Uterus (tissue), 4 donors: Measurements from ENCODE around the gene ADAMTS12. TPM values are rescaled to one million over a fixed set of nuclear protein-coding genes. Genes with fewer than 3 reads are reported as not detected.

ENCODE experiments used
- DNase-seq, 2 donors: peaks; one replicate each; pipeline ENCODE4 v3.0.0-alpha.2; 2019 to 2020
- H3K27ac ChIP-seq, 2 donors: fragments of 200-600 bp; sonication (generic); 1 replicate in 1 of 2; 2 replicates in 1 of 2; pipeline ENCODE4 v1.5.1; 2016 to 2018
- H3K27me3 ChIP-seq, 2 donors: fragments of 200-600 bp; sonication (generic); one replicate each; pipeline ENCODE4 v1.5.1; 2018 to 2019; ENCODE audit warnings: control low read depth in 1 of 2
- H3K36me3 ChIP-seq, 2 donors: fragments of 200-600 bp; sonication (generic); one replicate each; pipeline ENCODE4 v1.5.1; 2019; ENCODE audit warnings: control low read depth in 1 of 2
- H3K4me1 ChIP-seq, 2 donors: fragments of 200-600 bp; sonication (generic); one replicate each; pipeline ENCODE4 v1.5.1; 2018 to 2019; ENCODE audit warnings: control low read depth in 1 of 2
- H3K4me3 ChIP-seq, 2 donors: fragments of 200-600 bp; sonication (generic); 1 replicate in 1 of 2; 2 replicates in 1 of 2; pipeline ENCODE4 v1.5.1; 2018 to 2019; ENCODE audit warnings: mild to moderate bottlenecking in 1 of 2
- H3K9me3 ChIP-seq, 2 donors: fragments of 200-600 bp; sonication (generic); one replicate each; pipeline ENCODE4 v1.5.1; 2019; ENCODE audit warnings: control low read depth in 1 of 2
- POLR2A ChIP-seq, 2 donors: fragments of 450-650 bp; IDR thresholded peaks; one replicate each; pipeline ENCODE4 v1.6.1; 2016; ENCODE audit warnings: antibody characterized with exemption in 2 of 2, mild to moderate bottlenecking in 1 of 2, moderate library complexity in 1 of 2
- intact Hi-C: fragments of 100-400 bp; cut with DNase I; formaldehyde crosslinking; loops from one replicate; pipeline ENCODE4 v1.15.1; 2023; ENCODE audit warnings: low total_unique reads
- total RNA-seq, 4 donors: library from RNA; depleted of rRNA in 3 of 4; stranded (reverse); fragments of >200 nt in 3 of 4; gene quantifications; one replicate each; pipeline versions ENCODE4 v1.1.0 to v1.2.4, GENCODE V29; 2014 to 2023
- TF ChIP-seq, protein P1 (sequence below), 4 experiments: fragments of 200-600 bp in 2 of 4; fragments of 450-650 bp in 2 of 4; sonication (generic) in 2 of 4; IDR thresholded peaks; one replicate each; pipeline ENCODE4 v1.5.1; 2016 to 2019; ENCODE audit warnings: antibody characterized with exemption in 4 of 4, mild to moderate bottlenecking in 2 of 4, moderate library complexity in 1 of 4
- donor health status: DM: yes; HTN: yes; CAD: no.

The ADAMTS12 gene
- total RNA-seq, 4 donors from 2014 or later, result 0.51 to 37.5 (median 15.6) TPM

DNA sequence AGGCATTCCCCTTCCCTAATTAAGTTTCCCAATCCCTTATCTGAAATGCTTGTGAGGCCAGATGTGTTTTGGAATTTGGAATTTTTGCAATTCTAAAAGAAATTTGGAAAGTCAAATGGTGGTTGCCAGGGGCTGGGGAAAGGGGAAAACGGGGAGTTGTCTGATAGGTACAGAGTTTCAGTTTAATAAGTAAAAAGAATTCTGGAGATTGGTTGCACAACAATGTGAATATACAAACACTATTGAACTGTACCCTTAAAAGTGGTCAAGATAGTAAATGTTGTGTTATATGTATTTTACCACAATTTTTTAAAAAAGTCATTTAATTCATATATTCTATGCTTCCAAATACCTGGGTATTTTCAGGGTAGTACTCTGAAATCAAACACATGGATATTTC is 154.5 kb downstream of the ADAMTS12 start:
- Histone ChIP-seq H3K9me3 (no peaks in the 10 kb centered on the region), H3K4me3 (no peak overlapping the region), H3K36me3 (no peaks in the 10 kb centered on the region), H3K4me1 (no peaks in the 10 kb centered on the region), H3K27ac (no peak overlapping the region), H3K27me3 (no peaks in the 10 kb centered on the region)
- TF ChIP-seq, protein P1, sequence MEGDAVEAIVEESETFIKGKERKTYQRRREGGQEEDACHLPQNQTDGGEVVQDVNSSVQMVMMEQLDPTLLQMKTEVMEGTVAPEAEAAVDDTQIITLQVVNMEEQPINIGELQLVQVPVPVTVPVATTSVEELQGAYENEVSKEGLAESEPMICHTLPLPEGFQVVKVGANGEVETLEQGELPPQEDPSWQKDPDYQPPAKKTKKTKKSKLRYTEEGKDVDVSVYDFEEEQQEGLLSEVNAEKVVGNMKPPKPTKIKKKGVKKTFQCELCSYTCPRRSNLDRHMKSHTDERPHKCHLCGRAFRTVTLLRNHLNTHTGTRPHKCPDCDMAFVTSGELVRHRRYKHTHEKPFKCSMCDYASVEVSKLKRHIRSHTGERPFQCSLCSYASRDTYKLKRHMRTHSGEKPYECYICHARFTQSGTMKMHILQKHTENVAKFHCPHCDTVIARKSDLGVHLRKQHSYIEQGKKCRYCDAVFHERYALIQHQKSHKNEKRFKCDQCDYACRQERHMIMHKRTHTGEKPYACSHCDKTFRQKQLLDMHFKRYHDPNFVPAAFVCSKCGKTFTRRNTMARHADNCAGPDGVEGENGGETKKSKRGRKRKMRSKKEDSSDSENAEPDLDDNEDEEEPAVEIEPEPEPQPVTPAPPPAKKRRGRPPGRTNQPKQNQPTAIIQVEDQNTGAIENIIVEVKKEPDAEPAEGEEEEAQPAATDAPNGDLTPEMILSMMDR (IDR thresholded peaks at IDR 0.05), result no peak
- TF ChIP-seq POLR2A (IDR thresholded peaks at IDR 0.05), result no peak
- DNase-seq, result no peak
- intact Hi-C loops, result no loop called here

DNA sequence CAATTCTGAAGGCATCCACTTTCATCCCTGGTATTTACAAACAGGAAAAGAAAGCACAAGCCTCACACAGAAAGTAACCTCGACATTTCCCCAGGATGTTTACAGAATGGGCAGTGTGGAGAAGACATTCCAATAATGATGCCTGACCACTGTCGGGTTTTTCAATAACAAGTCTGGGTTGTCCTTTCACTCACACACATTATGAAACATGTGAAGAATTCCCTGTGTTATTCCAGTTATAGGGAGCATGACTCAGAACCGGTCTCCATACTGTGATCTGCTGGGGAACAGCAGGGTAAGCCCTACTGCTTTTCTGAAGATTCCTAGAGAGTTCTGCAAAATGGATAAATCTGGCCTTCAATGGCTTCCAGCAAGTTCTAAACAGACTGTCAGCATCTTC is 155.3 kb downstream of the ADAMTS12 start:
- Histone ChIP-seq H3K27me3 (no peaks in the 10 kb centered on the region), H3K4me3 (no peak overlapping the region), H3K4me1 (no peaks in the 10 kb centered on the region), H3K36me3 (no peaks in the 10 kb centered on the region), H3K9me3 (no peaks in the 10 kb centered on the region), H3K27ac (no peak overlapping the region)
- TF ChIP-seq POLR2A (IDR thresholded peaks at IDR 0.05), result no peak
- TF ChIP-seq, protein P1 (IDR thresholded peaks at IDR 0.05), result no peak
- no peak for DNase-seq
- intact Hi-C loops, result no loop called here

DNA sequence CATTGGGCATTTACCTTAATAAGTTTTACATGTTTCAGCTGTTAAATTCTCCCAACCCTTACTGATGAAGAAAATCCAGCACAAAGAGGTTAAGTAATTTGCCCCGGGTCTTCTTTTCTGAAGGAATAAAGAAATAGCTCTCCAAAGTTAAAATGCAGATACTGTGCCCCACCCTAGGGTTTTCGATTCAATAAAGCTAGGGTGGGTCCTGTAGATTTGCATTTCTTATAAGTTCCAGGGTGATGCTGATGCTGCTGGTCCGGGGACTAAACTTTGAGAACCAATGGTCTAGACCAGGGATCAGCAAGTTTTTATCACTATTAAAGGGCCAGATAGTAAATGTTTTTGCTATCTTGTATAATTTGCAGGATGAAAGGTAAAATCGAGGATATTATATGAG is 156.7 kb downstream of the ADAMTS12 start:
- Histone ChIP-seq H3K9me3 (no peaks in the 10 kb centered on the region), H3K36me3 (no peaks in the 10 kb centered on the region), H3K4me1 (no peaks in the 10 kb centered on the region), H3K4me3 (no peak overlapping the region), H3K27me3 (no peaks in the 10 kb centered on the region), H3K27ac (no peak overlapping the region)
- DNase-seq, result no peak
- TF ChIP-seq POLR2A (IDR thresholded peaks at IDR 0.05), result no peak
- TF ChIP-seq, protein P1 (IDR thresholded peaks at IDR 0.05), result no peak
- intact Hi-C loops, result no loop called here

DNA sequence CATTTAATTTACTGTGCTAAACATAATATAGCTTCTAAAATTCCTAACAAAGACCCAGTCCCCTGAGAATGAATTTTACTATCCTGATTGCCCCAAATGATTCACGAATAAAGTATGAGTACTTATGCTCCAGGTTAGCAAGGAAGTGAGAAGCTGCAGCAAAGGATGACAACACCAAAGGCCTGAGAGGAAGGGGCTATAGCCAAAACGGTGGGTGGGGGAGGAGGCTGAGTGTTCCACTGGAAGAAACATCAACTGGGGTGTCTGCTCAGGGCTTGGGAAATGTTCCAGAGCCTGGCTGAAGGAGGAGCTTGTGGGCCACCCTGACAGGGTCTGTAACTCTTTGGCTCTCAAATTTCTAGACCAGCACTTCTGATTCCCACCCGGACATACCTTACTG is 157.3 kb downstream of the ADAMTS12 start:
- no peak overlapping the region for H3K4me3 ChIP-seq
- DNase-seq, result peak; percentile 18 to 24
- H3K36me3 ChIP-seq, result no peaks in the 10 kb centered on the region
- no peaks in the 10 kb centered on the region for H3K27me3 ChIP-seq
- intact Hi-C loops, result no loop called here
- TF ChIP-seq, protein P1 (IDR thresholded peaks at IDR 0.05), result no peak
- TF ChIP-seq POLR2A (IDR thresholded peaks at IDR 0.05), result no peak
- no peaks in the 10 kb centered on the region for H3K4me1 ChIP-seq
- no peak overlapping the region for H3K27ac ChIP-seq
- H3K9me3 ChIP-seq, result no peaks in the 10 kb centered on the region

DNA sequence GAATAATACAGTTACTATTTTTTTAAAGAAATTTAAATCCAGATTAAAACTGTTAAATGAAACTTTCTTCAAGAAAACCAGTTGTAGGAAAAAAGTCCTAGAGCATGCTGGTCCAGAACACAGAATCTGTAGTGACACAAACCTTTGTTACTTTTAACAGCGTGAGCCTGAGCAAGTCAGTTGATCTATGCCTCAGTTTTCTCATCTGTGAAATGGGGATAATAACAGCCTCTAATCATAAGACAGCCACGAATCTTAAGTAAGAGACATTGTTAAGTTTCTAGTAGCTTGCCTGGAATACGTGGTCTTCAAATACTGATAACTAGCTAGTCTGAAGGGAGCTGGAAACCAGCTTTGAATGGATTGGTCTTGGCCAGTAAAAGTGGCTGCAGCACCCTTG is 158.6 kb downstream of the ADAMTS12 start:
- no peak for DNase-seq
- H3K4me3 ChIP-seq, result no peak overlapping the region
- H3K4me1 ChIP-seq, result no peaks in the 10 kb centered on the region
- H3K27me3 ChIP-seq, result no peaks in the 10 kb centered on the region
- TF ChIP-seq, protein P1 (IDR thresholded peaks at IDR 0.05), result no peak
- no peak for TF ChIP-seq POLR2A (IDR thresholded peaks at IDR 0.05)
- no peaks in the 10 kb centered on the region for H3K9me3 ChIP-seq
- H3K36me3 ChIP-seq, result no peaks in the 10 kb centered on the region
- intact Hi-C loops, result no loop called here
- H3K27ac ChIP-seq, result no peak overlapping the region
